H9 (cell line): ENCODE results near the gene CXCL14. TPM values are rescaled to one million over a fixed set of nuclear protein-coding genes. Genes with fewer than 3 reads are reported as not detected.

Source experiments
- DNase-seq: peaks from one replicate; pipeline ENCODE4 v3.0.0-alpha.2; 2017
- H2AFZ ChIP-seq: one replicate; pipeline ENCODE4 v1.6.1; 2013; ENCODE audit warnings: mild to moderate bottlenecking, low read length, control low read depth, moderate library complexity
- H2AK5ac ChIP-seq: 2 replicates; pipeline ENCODE4 v1.6.1; 2013; ENCODE audit warnings: low read length, control low read depth, mixed read lengths; ENCODE audit not compliant: insufficient read length
- H2BK120ac ChIP-seq: one replicate; pipeline ENCODE4 v1.6.1; 2013; ENCODE audit warnings: low read depth, mild to moderate bottlenecking, low read length, control low read depth, inconsistent platforms; ENCODE audit not compliant: poor library complexity, severe bottlenecking
- H2BK12ac ChIP-seq: 2 replicates; pipeline ENCODE4 v1.6.1; 2013; ENCODE audit warnings: low read length, control low read depth, mixed read lengths, low read depth; ENCODE audit not compliant: insufficient read length
- H2BK15ac ChIP-seq: 2 replicates; pipeline ENCODE4 v1.6.1; 2013; ENCODE audit warnings: low read depth, low read length, control low read depth
- H2BK20ac ChIP-seq: one replicate; pipeline ENCODE4 v1.6.1; 2013; ENCODE audit warnings: low read depth, mild to moderate bottlenecking, low read length, control low read depth, inconsistent platforms; ENCODE audit not compliant: poor library complexity, severe bottlenecking
- H2BK5ac ChIP-seq: 2 replicates; pipeline ENCODE4 v1.6.1; 2013; ENCODE audit warnings: low read length, control low read depth, mixed read lengths; ENCODE audit not compliant: insufficient read length
- H3K14ac ChIP-seq: 2 replicates; pipeline ENCODE4 v1.6.1; 2013; ENCODE audit warnings: low read length, control low read depth; ENCODE audit not compliant: insufficient read depth
- H3K18ac ChIP-seq: 2 replicates; pipeline ENCODE4 v1.6.1; 2013; ENCODE audit warnings: low read depth, mild to moderate bottlenecking, mixed read lengths, low read length, control low read depth; ENCODE audit not compliant: insufficient read length
- H3K23ac ChIP-seq: 2 replicates; pipeline ENCODE4 v1.6.1; 2013; ENCODE audit warnings: low read length, control low read depth, mixed read lengths, low read depth; ENCODE audit not compliant: insufficient read length
- H3K23me2 ChIP-seq: 2 replicates; pipeline ENCODE4 v1.6.1; 2013; ENCODE audit warnings: low read depth, mild to moderate bottlenecking, mixed read lengths, low read length, control low read depth; ENCODE audit not compliant: insufficient read length, poor library complexity, severe bottlenecking
- H3K27ac ChIP-seq: 2 replicates; pipeline ENCODE4 v1.5.1; 2013; ENCODE audit warnings: low read length, control low read depth, mixed read lengths, low read depth; ENCODE audit not compliant: insufficient read length
- H3K27me3 ChIP-seq: 2 replicates; pipeline ENCODE4 v1.6.1; 2013; ENCODE audit warnings: low read length, control low read depth, inconsistent platforms; ENCODE audit not compliant: insufficient read depth
- H3K4ac ChIP-seq: 2 replicates; pipeline ENCODE4 v1.6.1; 2013; ENCODE audit warnings: low read depth, mild to moderate bottlenecking, control low read depth, inconsistent platforms, low read length, moderate library complexity
- H3K4me1 ChIP-seq: 2 replicates; pipeline ENCODE4 v1.6.1; 2013; ENCODE audit warnings: low read length, control low read depth, inconsistent platforms; ENCODE audit not compliant: insufficient read depth
- H3K4me2 ChIP-seq: 2 replicates; pipeline ENCODE4 v1.6.1; 2013; ENCODE audit warnings: low read length, control low read depth, mixed read lengths; ENCODE audit not compliant: insufficient read length, insufficient read depth
- H3K56ac ChIP-seq: 2 replicates; pipeline ENCODE4 v1.6.1; 2013; ENCODE audit warnings: low read depth, mild to moderate bottlenecking, mixed read lengths, low read length, control low read depth; ENCODE audit not compliant: insufficient read length
- H3K79me1 ChIP-seq: 2 replicates; pipeline ENCODE4 v1.6.1; 2013; ENCODE audit warnings: low read depth, mild to moderate bottlenecking, moderate library complexity, low read length, control low read depth, inconsistent platforms; ENCODE audit not compliant: insufficient read depth, poor library complexity, severe bottlenecking
- H3K79me2 ChIP-seq: 2 replicates; pipeline ENCODE4 v1.6.1; 2013; ENCODE audit warnings: low read length, control low read depth, inconsistent platforms; ENCODE audit not compliant: insufficient read depth
- H3K9ac ChIP-seq: 2 replicates; pipeline ENCODE4 v1.6.1; 2013; ENCODE audit warnings: low read length, control low read depth, mixed read lengths; ENCODE audit not compliant: insufficient read length; ENCODE audit errors: extremely low read depth
- H3K9me3 ChIP-seq: one replicate; pipeline ENCODE4 v1.6.1; 2013; ENCODE audit warnings: low read depth, low read length, inconsistent platforms; ENCODE audit not compliant: control insufficient read depth
- H3T11ph ChIP-seq: one replicate; pipeline ENCODE4 v1.6.1; 2013; ENCODE audit warnings: mild to moderate bottlenecking, low read length, control low read depth, inconsistent platforms
- H4K20me1 ChIP-seq: one replicate; pipeline ENCODE4 v1.6.1; 2013; ENCODE audit not compliant: control insufficient read depth, insufficient read length, insufficient read depth
- H4K5ac ChIP-seq: 2 replicates; pipeline ENCODE4 v1.6.1; 2013; ENCODE audit warnings: low read depth, mild to moderate bottlenecking, mixed read lengths, low read length, control low read depth; ENCODE audit not compliant: insufficient read length
- H4K8ac ChIP-seq: replicated peaks from 2 replicates; pipeline ENCODE4 v1.6.1; 2013; ENCODE audit warnings: low read length, control low read depth, mixed read lengths, low read depth; ENCODE audit not compliant: insufficient read length
- H4K91ac ChIP-seq: 2 replicates; pipeline ENCODE4 v1.6.1; 2013; ENCODE audit warnings: low read depth, mild to moderate bottlenecking, moderate library complexity, mixed read lengths, low read length, control low read depth; ENCODE audit not compliant: insufficient read length
- H3K27ac Mint-ChIP-seq, 3 experiments: 2 replicates in 2 of 3; 3 replicates in 1 of 3; pipeline ENCODE4 v1.8.0; 2020 to 2021; ENCODE audit warnings: mixed read lengths in 3 of 3, mild to moderate bottlenecking in 1 of 3, moderate library complexity in 1 of 3
- H3K27me3 Mint-ChIP-seq: 2 replicates; pipeline ENCODE4 v1.8.0; 2021; ENCODE audit warnings: low read depth, mild to moderate bottlenecking, moderate library complexity, mixed read lengths
- H3K36me3 Mint-ChIP-seq, 3 experiments: 2 replicates in 2 of 3; 3 replicates in 1 of 3; pipeline ENCODE4 v1.8.0; 2020 to 2021; ENCODE audit warnings: low read depth in 3 of 3, mixed read lengths in 3 of 3; ENCODE audit not compliant: insufficient read depth in 1 of 3
- H3K4me1 Mint-ChIP-seq, 2 experiments: 2 replicates each; pipeline ENCODE4 v1.8.0; 2020; ENCODE audit warnings: mixed read lengths in 2 of 2
- H3K4me3 Mint-ChIP-seq, 2 experiments: 2 replicates in 1 of 2; 3 replicates in 1 of 2; pipeline ENCODE4 v1.8.0; 2020 to 2021; ENCODE audit warnings: mild to moderate bottlenecking in 2 of 2, mixed read lengths in 2 of 2, moderate library complexity in 1 of 2
- H3K9me3 Mint-ChIP-seq, 2 experiments: 2 replicates in 1 of 2; 3 replicates in 1 of 2; pipeline ENCODE4 v1.8.0; 2020; ENCODE audit warnings: mild to moderate bottlenecking in 2 of 2, mixed read lengths in 2 of 2, moderate library complexity in 1 of 2
- CTCF ChIP-seq: fragments of 200-600 bp; sonication (generic); conservative IDR thresholded peaks from 3 replicates; pipeline ENCODE4 v1.8.0; 2021; ENCODE audit warnings: antibody characterized with exemption, mild to moderate bottlenecking
- WGBS: extraction: QIAGEN DNeasy Blood & Tissue Kit; methylation state at CpG from one replicate; pipeline ENCODE4 v1.1.7; 2013; ENCODE audit warnings: missing lambda C conversion rate, low lambda C conversion rate, mixed read lengths; ENCODE audit not compliant: insufficient read length; ENCODE audit errors: extremely low coverage; 5-methylcytosine and 5-hydroxymethylcytosine counted together
- total RNA-seq: library from RNA; stranded (reverse); gene quantifications from 2 replicates; pipeline ENCODE4 v1.2.1, GENCODE V29; 2021

CXCL14 gene
- total RNA-seq, 1 experiment from 2014 or later, result 1.1 TPM

GRCh38 chr5:135537745-135538144 lies 41.0 kb downstream of the CXCL14 start:
- Histone ChIP-seq H2AFZ (no peak overlapping the region), H3K4me2 (no peak overlapping the region), H2BK20ac (no peak overlapping the region), H4K91ac (no peak overlapping the region), H4K8ac (no peak overlapping the region), H2BK15ac (no peak overlapping the region), H3K9me3 (peaks cover 7% of the 10 kb centered on the region), H2AK5ac (no peak overlapping the region), H3K4ac (no peak overlapping the region), H4K5ac (no peak overlapping the region), H2BK120ac (no peak overlapping the region), H3K4me1 (peaks cover 2% of the 10 kb centered on the region; the same call in 1 of the 2 replicates), H3K23me2 (peaks cover 13% of the 10 kb centered on the region), H3K14ac (no peak overlapping the region), H3K23ac (no peak overlapping the region), H4K20me1 (no peaks in the 10 kb centered on the region), H3K79me2 (no peaks in the 10 kb centered on the region), H3K79me1 (no peaks in the 10 kb centered on the region), H3K9ac (no peak overlapping the region), H2BK12ac (no peak overlapping the region), H3K56ac (no peak overlapping the region), H2BK5ac (no peak overlapping the region), H3K18ac (no peak overlapping the region), H3K27me3 (peaks cover 100% of the 10 kb centered on the region), H3T11ph (no peak overlapping the region), H3K27ac (no peak overlapping the region)
- no CpG with 5 or more reads among the region's 2 CpGs for WGBS
- peaks cover 0 to 1% (median 0%) of the 10 kb centered on the region in 3 experiments; a peak in 3 of 7 replicates for H3K36me3 Mint-ChIP-seq
- TF ChIP-seq CTCF, result no peak
- peaks cover 14 to 15% of the 10 kb centered on the region in 2 experiments for H3K9me3 Mint-ChIP-seq
- peaks cover 13 to 35% of the 10 kb centered on the region in 2 experiments for H3K4me1 Mint-ChIP-seq
- no peak overlapping the region for H3K4me3 Mint-ChIP-seq
- peaks cover 100% of the 10 kb centered on the region for H3K27me3 Mint-ChIP-seq
- no peak for DNase-seq
- no peak overlapping the region for H3K27ac Mint-ChIP-seq
